HEK293T (cell line): ENCODE measurements around the gene TMTC1.

ENCODE experiments used
- BHLHE40 ChIP-seq: fragments of 450-650 bp; IDR thresholded peaks from 2 replicates; pipeline ENCODE4 v1.6.1; 2016; ENCODE audit warnings: mild to moderate bottlenecking, moderate library complexity, borderline replicate concordance
- ELF4 ChIP-seq: fragments of 450-650 bp; IDR thresholded peaks from 2 replicates; pipeline ENCODE4 v1.6.1; 2017; ENCODE audit warnings: antibody characterized with exemption
- HDGF ChIP-seq: fragments of 450-650 bp; IDR thresholded peaks from 2 replicates; pipeline ENCODE4 v1.6.1; 2017; ENCODE audit warnings: antibody characterized with exemption, borderline replicate concordance
- L3MBTL2 ChIP-seq: fragments of 450-650 bp; conservative IDR thresholded peaks from 2 replicates; pipeline ENCODE4 v1.6.1; 2016; ENCODE audit warnings: mild to moderate bottlenecking
- LEF1 ChIP-seq: fragments of 450-650 bp; IDR thresholded peaks from 2 replicates; pipeline ENCODE4 v1.6.1; 2017; ENCODE audit warnings: mild to moderate bottlenecking, borderline replicate concordance
- TARDBP ChIP-seq: fragments of 450-650 bp; IDR thresholded peaks from 2 replicates; pipeline ENCODE4 v1.6.1; 2016

DNA sequence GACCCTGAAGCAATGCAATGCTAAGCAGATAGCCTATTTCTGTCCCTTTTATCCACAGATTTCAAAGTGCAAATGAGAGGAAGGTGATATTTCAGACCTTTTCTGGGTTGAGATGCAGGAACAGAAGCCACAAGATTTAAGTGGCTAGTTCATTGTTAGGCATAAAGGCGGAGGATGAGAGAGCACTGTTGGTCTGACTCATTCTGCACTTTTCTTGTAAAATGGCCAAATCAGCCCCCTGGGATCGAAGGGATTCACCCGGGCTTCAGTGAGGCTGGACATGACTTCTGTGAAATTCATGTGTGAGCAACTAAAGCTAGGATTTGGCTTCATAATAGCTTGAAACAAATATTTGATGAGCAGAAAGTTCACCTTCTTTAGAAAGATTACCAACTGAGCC is 184.4 kb downstream of the TMTC1 start:
- TF ChIP-seq LEF1 (no peak), BHLHE40 (no peak), TARDBP (no peak), HDGF (no peak), L3MBTL2 (no peak), ELF4 (no peak)
